Astrocyte (in vitro differentiated cells and primary cell): ENCODE results near the gene DYNC1I1. TPM values are rescaled to one million over a fixed set of nuclear protein-coding genes. Genes with fewer than 3 reads are reported as not detected.

Experiments
- DNase-seq: peaks from one replicate; pipeline ENCODE4 v3.0.0-alpha.2; 2010; ENCODE audit warnings: low read depth
- FAIRE-seq: peaks from 2 replicates; lab custom pipeline; 2011; peaks lifted over from hg19 to GRCh38; lab: Jason Lieb, UNC
- H2AFZ ChIP-seq: 2 replicates; pipeline ENCODE4 v1.6.0; 2012; ENCODE audit warnings: low read depth, low read length, inconsistent platforms
- H3K27ac ChIP-seq: 2 replicates; pipeline ENCODE4 v1.5.1; 2011; ENCODE audit warnings: low read depth, low read length, inconsistent platforms
- H3K27me3 ChIP-seq: 2 replicates; pipeline ENCODE4 v1.6.0; 2011; ENCODE audit warnings: low read length, inconsistent platforms; ENCODE audit not compliant: insufficient read depth
- H3K36me3 ChIP-seq: 2 replicates; pipeline ENCODE4 v1.5.1; 2011; ENCODE audit warnings: low read length, inconsistent platforms; ENCODE audit not compliant: insufficient read depth
- H3K4me1 ChIP-seq: 2 replicates; pipeline ENCODE4 v1.5.1; 2011; ENCODE audit warnings: low read length, inconsistent platforms; ENCODE audit not compliant: insufficient read depth
- H3K4me2 ChIP-seq: 2 replicates; pipeline ENCODE4 v1.6.0; 2012; ENCODE audit warnings: low read length, inconsistent platforms
- H3K4me3 ChIP-seq: 2 replicates; pipeline ENCODE4 v1.5.1; 2011; ENCODE audit warnings: low read depth, mild to moderate bottlenecking, low read length, inconsistent platforms; ENCODE audit not compliant: insufficient read depth
- H3K79me2 ChIP-seq: 2 replicates; pipeline ENCODE4 v1.6.0; 2012; ENCODE audit warnings: mild to moderate bottlenecking, low read length, inconsistent platforms; ENCODE audit not compliant: insufficient read depth
- H3K9ac ChIP-seq: 2 replicates; pipeline ENCODE4 v1.6.0; 2012; ENCODE audit warnings: mild to moderate bottlenecking, low read length, inconsistent platforms
- H3K9me3 ChIP-seq: 2 replicates; pipeline ENCODE4 v1.5.1; 2012; ENCODE audit warnings: low read depth, mild to moderate bottlenecking, low read length, inconsistent platforms; ENCODE audit not compliant: insufficient read depth
- H4K20me1 ChIP-seq: 2 replicates; pipeline ENCODE4 v1.6.0; 2012; ENCODE audit warnings: low read length, inconsistent platforms; ENCODE audit not compliant: insufficient read depth
- H3K27ac Mint-ChIP-seq: one replicate; pipeline ENCODE4 v1.8.0; 2021; ENCODE audit warnings: mild to moderate bottlenecking, mixed read lengths; ENCODE audit not compliant: unreplicated experiment
- H3K27me3 Mint-ChIP-seq: one replicate; pipeline ENCODE4 v1.8.0; 2021; ENCODE audit warnings: low read depth, mixed read lengths; ENCODE audit not compliant: unreplicated experiment
- H3K36me3 Mint-ChIP-seq: one replicate; pipeline ENCODE4 v1.8.0; 2021; ENCODE audit warnings: low read depth, mixed read lengths; ENCODE audit not compliant: unreplicated experiment
- H3K4me1 Mint-ChIP-seq: one replicate; pipeline ENCODE4 v1.8.0; 2021; ENCODE audit warnings: low read depth, mixed read lengths; ENCODE audit not compliant: unreplicated experiment
- H3K4me3 Mint-ChIP-seq: one replicate; pipeline ENCODE4 v1.8.0; 2021; ENCODE audit warnings: mild to moderate bottlenecking, moderate library complexity, mixed read lengths; ENCODE audit not compliant: unreplicated experiment
- H3K9me3 Mint-ChIP-seq: one replicate; pipeline ENCODE4 v1.8.0; 2021; ENCODE audit warnings: mild to moderate bottlenecking, mixed read lengths; ENCODE audit not compliant: unreplicated experiment
- CTCF ChIP-seq: IDR thresholded peaks from 2 replicates; pipeline ENCODE4 v1.5.1; 2011; ENCODE audit warnings: low read depth, mild to moderate bottlenecking, inconsistent platforms, low read length, moderate library complexity; ENCODE audit not compliant: insufficient read depth
- EZH2 ChIP-seq: IDR thresholded peaks from 2 replicates; pipeline ENCODE4 v1.6.1; 2012; ENCODE audit warnings: mild to moderate bottlenecking, low read length, inconsistent platforms; ENCODE audit not compliant: insufficient read depth
- total RNA-seq: library from RNA; stranded (reverse); gene quantifications from 2 replicates; pipeline ENCODE4 v1.2.1, GENCODE V29; 2021

DYNC1I1 gene
- total RNA-seq, 1 donor from 2014 or later = 3.2 TPM

GRCh38 chr7:95963446-95963990 lies 191.2 kb downstream of the DYNC1I1 start:
- Mint-ChIP-seq H3K27me3 (no peaks in the 10 kb centered on the region), H3K27ac (no peak overlapping the region), H3K4me1 (peaks cover 9% of the 10 kb centered on the region), H3K9me3 (no peaks in the 10 kb centered on the region), H3K36me3 (no peaks in the 10 kb centered on the region), H3K4me3 (no peak overlapping the region)
- Histone ChIP-seq H3K79me2 (no peaks in the 10 kb centered on the region), H4K20me1 (no peaks in the 10 kb centered on the region), H3K36me3 (no peaks in the 10 kb centered on the region), H3K27ac (no peak overlapping the region), H2AFZ (no peak overlapping the region), H3K4me1 (no peaks in the 10 kb centered on the region), H3K9me3 (no peaks in the 10 kb centered on the region), H3K9ac (no peak overlapping the region), H3K4me3 (no peak overlapping the region), H3K4me2 (no peak overlapping the region), H3K27me3 (no peaks in the 10 kb centered on the region)
- TF ChIP-seq CTCF (no peak), EZH2 (no peak)
- no peak for FAIRE-seq
- DNase-seq = no peak

- FAIRE-seq = no peak
- H3K4me3 Mint-ChIP-seq = no peak overlapping the region
- H3K4me1 ChIP-seq = no peaks in the 10 kb centered on the region
- H3K9me3 ChIP-seq = no peaks in the 10 kb centered on the region
- no peaks in the 10 kb centered on the region for H3K4me1 Mint-ChIP-seq
- peaks cover 9% of the 10 kb centered on the region for H3K27me3 Mint-ChIP-seq
- TF ChIP-seq EZH2 = no peak
- no peak for TF ChIP-seq CTCF
- no peaks in the 10 kb centered on the region for H3K36me3 ChIP-seq
- no peaks in the 10 kb centered on the region for H3K79me2 ChIP-seq
- peaks cover 2% of the 10 kb centered on the region for H3K9me3 Mint-ChIP-seq
- H3K4me3 ChIP-seq = no peak overlapping the region
- no peaks in the 10 kb centered on the region for H3K36me3 Mint-ChIP-seq
- H3K4me2 ChIP-seq = no peak overlapping the region
- no peaks in the 10 kb centered on the region for H4K20me1 ChIP-seq
- H3K27me3 ChIP-seq = no peaks in the 10 kb centered on the region
- H2AFZ ChIP-seq = no peak overlapping the region
- no peak overlapping the region for H3K9ac ChIP-seq
- no peak overlapping the region for H3K27ac Mint-ChIP-seq
- DNase-seq = no peak
- H3K27ac ChIP-seq = no peak overlapping the region
These were observed 199.4 kb downstream of the DYNC1I1 start for GRCh38 chr7:95971716-95972115.

GRCh38 chr7:95972523-95972922 lies 200.2 kb downstream of the DYNC1I1 start:
- Mint-ChIP-seq H3K27ac (no peak overlapping the region), H3K27me3 (peaks cover 9% of the 10 kb centered on the region), H3K4me3 (no peak overlapping the region), H3K36me3 (no peaks in the 10 kb centered on the region), H3K4me1 (no peaks in the 10 kb centered on the region), H3K9me3 (peaks cover 2% of the 10 kb centered on the region)
- no peak for TF ChIP-seq EZH2
- TF ChIP-seq CTCF = no peak
- Histone ChIP-seq H3K79me2 (no peaks in the 10 kb centered on the region), H4K20me1 (no peaks in the 10 kb centered on the region), H3K9ac (no peak overlapping the region), H2AFZ (no peak overlapping the region), H3K4me3 (no peak overlapping the region), H3K4me1 (no peaks in the 10 kb centered on the region), H3K27ac (no peak overlapping the region), H3K4me2 (no peak overlapping the region), H3K27me3 (no peaks in the 10 kb centered on the region), H3K9me3 (no peaks in the 10 kb centered on the region), H3K36me3 (no peaks in the 10 kb centered on the region)
- FAIRE-seq (no peak), DNase-seq (no peak)
